ENCODE measurements around the gene GAL.

The GAL gene

GRCh38 chr11:68682531-68682961, 1.8 kb upstream of the GAL start:
- no peak for TF ChIP-seq CTCF (IDR thresholded peaks at IDR 0.05; ENCODE audit: insufficient read depth, low read depth, low read length, missing control alignments)
- H3K4me3 ChIP-seq (ENCODE audit: low read depth, low read length): no peak overlapping the region
- DNase-seq (ENCODE audit: low read depth): no peak

GRCh38 chr11:68683121-68683520, 1.2 kb upstream of the GAL start:
- H3K4me3 ChIP-seq (ENCODE audit: low read depth, low read length): no peak overlapping the region
- no peak for TF ChIP-seq CTCF (IDR thresholded peaks at IDR 0.05; ENCODE audit: insufficient read depth, low read depth, low read length, missing control alignments)
- no peak for DNase-seq (ENCODE audit: low read depth)

GRCh38 chr11:68683536-68684384, 584 bp upstream of the GAL start:
- DNase-seq (ENCODE audit: low read depth): no peak
- H3K4me3 ChIP-seq (ENCODE audit: low read depth, low read length): no peak overlapping the region
- TF ChIP-seq CTCF (IDR thresholded peaks at IDR 0.05; ENCODE audit: insufficient read depth, low read depth, low read length, missing control alignments): no peak

- DNase-seq (ENCODE audit: low read depth): no peak
- TF ChIP-seq CTCF (IDR thresholded peaks at IDR 0.05; ENCODE audit: insufficient read depth, low read depth, low read length, missing control alignments): no peak
- no peak overlapping the region for H3K4me3 ChIP-seq (ENCODE audit: low read depth, low read length)
Measured at GRCh38 chr11:68685656-68686380, 1.5 kb downstream of the GAL start.

GRCh38 chr11:68686486-68686885, 2.1 kb downstream of the GAL start:
- no peak for TF ChIP-seq CTCF (IDR thresholded peaks at IDR 0.05; ENCODE audit: insufficient read depth, low read depth, low read length, missing control alignments)

GRCh38 chr11:68687311-68687710, 3.0 kb downstream of the GAL start:
- TF ChIP-seq CTCF (IDR thresholded peaks at IDR 0.05; ENCODE audit: insufficient read depth, low read depth, low read length, missing control alignments): no peak
- no peak for DNase-seq (ENCODE audit: low read depth)
- H3K4me3 ChIP-seq (ENCODE audit: low read depth, low read length): no peak overlapping the region

More at GRCh38 chr11:68686486-68686885, 2.1 kb downstream of the GAL start:
- H3K4me3 ChIP-seq (ENCODE audit: low read depth, low read length): no peak overlapping the region
- no peak for DNase-seq (ENCODE audit: low read depth)

Data from GM12865 (cell line).